HepG2 (cell line): Measurements from ENCODE around the gene ADAM8. TPM values are rescaled to one million over a fixed set of nuclear protein-coding genes. Genes with fewer than 3 reads are reported as not detected.

ENCODE experiments used
- ATAC-seq: fragments of 200-7000 bp; cut with Tn5 transposase; 3 replicates; pipeline ENCODE4 v1.9.1; 2020; ENCODE audit warnings: mild to moderate bottlenecking, moderate library complexity
- BruUV-seq: library from RNA; stranded (reverse); fragments of 400-500 nt; replicated peaks from 2 replicates; lab custom pipeline; 2021; lab: Mats Ljungman, UMichigan
- CTCF ChIA-PET: fragments of 300-600 bp; formaldehyde crosslinking; extraction: SDS; loops from one replicate; lab custom pipeline; 2021; ENCODE audit warnings: low total read pairs, inconsistent platforms, low intra/inter-chr PET ratio; lab: Yijun Ruan, JAX
- POLR2A ChIA-PET: fragments of 350-600 bp; sonication (Branson Sonifier 250); formaldehyde crosslinking; loops from one replicate; lab custom pipeline; 2020; ENCODE audit warnings: antibody characterized with exemption, inconsistent platforms; lab: Yijun Ruan, JAX
- DNase-seq: peaks from one replicate; pipeline ENCODE4 v3.0.0-alpha.2; 2015; ENCODE audit warnings: low spot score
- FAIRE-seq: peaks from 3 replicates; lab custom pipeline; 2011; peaks lifted over from hg19 to GRCh38; lab: Jason Lieb, UNC
- H2AFZ ChIP-seq: one replicate; pipeline ENCODE4 v1.6.1; 2011; ENCODE audit warnings: low read length, inconsistent platforms
- H3K27ac ChIP-seq: fragments of 300-600 bp; 3 replicates; pipeline ENCODE4 v1.8.0; 2011; ENCODE audit warnings: mixed run types, mild to moderate bottlenecking, mixed read lengths, low read length, inconsistent platforms; ENCODE audit not compliant: insufficient read depth; ENCODE audit errors: extremely low read length
- H3K27me3 ChIP-seq, 2 experiments: fragments of 200-600 bp in 1 of 2; 2 replicates in 1 of 2; 3 replicates in 1 of 2; pipeline versions ENCODE4 v1.6.0 to v1.8.0; 2011; ENCODE audit warnings: low read length in 2 of 2, mild to moderate bottlenecking in 2 of 2, moderate library complexity in 2 of 2, inconsistent platforms in 1 of 2; ENCODE audit not compliant: insufficient read depth in 2 of 2, control insufficient read depth in 1 of 2
- H3K36me3 ChIP-seq, 2 experiments: fragments of 200-600 bp in 1 of 2; replicated peaks in 1 of 2; 2 replicates in 1 of 2; 3 replicates in 1 of 2; pipeline versions ENCODE4 v1.5.1 to v1.8.0; 2011; ENCODE audit warnings: low read length in 2 of 2, inconsistent platforms in 1 of 2; ENCODE audit not compliant: insufficient read depth in 2 of 2, control insufficient read depth in 1 of 2
- H3K4me1 ChIP-seq: 2 replicates; pipeline ENCODE4 v1.5.1; 2012; ENCODE audit warnings: low read length, inconsistent platforms; ENCODE audit not compliant: insufficient read depth
- H3K4me2 ChIP-seq: 2 replicates; pipeline ENCODE4 v1.6.0; 2011; ENCODE audit warnings: low read depth, low read length, inconsistent platforms
- H3K4me3 ChIP-seq, 3 experiments: fragments of 200-600 bp in 1 of 3; sonication (generic), shearing (Covaris generic) in 1 of 3; replicated peaks in 1 of 3; 2 replicates each; pipeline ENCODE4 v1.5.1; 2011 to 2016; ENCODE audit warnings: low read length in 3 of 3, inconsistent platforms in 2 of 3, low read depth in 2 of 3, mild to moderate bottlenecking in 2 of 3, control low read depth in 1 of 3, mixed read lengths in 1 of 3; ENCODE audit not compliant: insufficient read depth in 1 of 3
- H3K79me2 ChIP-seq: one replicate; pipeline ENCODE4 v1.6.1; 2011; ENCODE audit warnings: low read length, inconsistent platforms; ENCODE audit not compliant: insufficient read depth
- H3K9ac ChIP-seq: 2 replicates; pipeline ENCODE4 v1.6.0; 2011; ENCODE audit warnings: mild to moderate bottlenecking, low read depth, low read length, inconsistent platforms; ENCODE audit not compliant: insufficient read depth
- H3K9me3 ChIP-seq: 2 replicates; pipeline ENCODE4 v1.5.1; 2012; ENCODE audit warnings: mild to moderate bottlenecking, low read length
- H4K20me1 ChIP-seq: 2 replicates; pipeline ENCODE4 v1.6.0; 2011; ENCODE audit warnings: inconsistent platforms, mild to moderate bottlenecking, low read length, moderate library complexity; ENCODE audit not compliant: insufficient read depth
- ARNTL ChIP-seq: sonication (generic); formaldehyde crosslinking; IDR thresholded peaks from 2 replicates; pipeline ENCODE4 v1.4.0; 2020; ENCODE audit warnings: mild to moderate bottlenecking, missing genetic modification reagents
- CCDC6 ChIP-seq: sonication (generic); formaldehyde crosslinking; IDR thresholded peaks from 2 replicates; pipeline ENCODE4 v1.8.1; 2022; ENCODE audit warnings: mild to moderate bottlenecking, missing genetic modification reagents, moderate library complexity
- GFI1 ChIP-seq: sonication (generic); formaldehyde crosslinking; IDR thresholded peaks from 2 replicates; pipeline ENCODE4 v1.5.0; 2020; ENCODE audit warnings: missing genetic modification reagents, mild to moderate bottlenecking, borderline replicate concordance
- HMG20B ChIP-seq: conservative IDR thresholded peaks from 2 replicates; pipeline ENCODE4 v1.6.1; 2016; ENCODE audit warnings: missing genetic modification reagents, missing compliant biosample characterization
- SSRP1 ChIP-seq: IDR thresholded peaks from 2 replicates; pipeline ENCODE4 v1.6.1; 2016; ENCODE audit warnings: control low read depth
- TCF7 ChIP-seq: sonication (generic); IDR thresholded peaks from 2 replicates; pipeline ENCODE4 v1.6.1; 2016; ENCODE audit warnings: antibody characterized with exemption, low read depth
- THRA ChIP-seq: sonication (generic); formaldehyde crosslinking; IDR thresholded peaks from 2 replicates; pipeline ENCODE4 v1.4.0; 2020; ENCODE audit warnings: missing genetic modification reagents, borderline replicate concordance
- ZFP41 ChIP-seq: sonication (generic); formaldehyde crosslinking; IDR thresholded peaks from 2 replicates; pipeline ENCODE4 v1.4.0; 2020; ENCODE audit warnings: mild to moderate bottlenecking, missing genetic modification reagents, borderline replicate concordance
- ZNF816 ChIP-seq: sonication (generic); formaldehyde crosslinking; IDR thresholded peaks from 2 replicates; pipeline ENCODE4 v1.8.0; 2022; ENCODE audit warnings: missing genetic modification reagents, mild to moderate bottlenecking, borderline replicate concordance
- WGBS: methylation state at CpG from one replicate; pipeline ENCODE4 v1.1.6; 2017; ENCODE audit warnings: low lambda C conversion rate; 5-methylcytosine and 5-hydroxymethylcytosine counted together
- in situ Hi-C: cut with HindIII; loops from 2 replicates; pipeline ENCODE4 v1.10.0; 2017; ENCODE audit warnings: low pct_unique_long_range_greater_than_20kb; ENCODE audit not compliant: extremely low pct_ligation_motif_present
- intact Hi-C: fragments of 100-400 bp; cut with micrococcal nuclease; formaldehyde crosslinking; loops from one replicate; pipeline ENCODE4 v1.10.0; 2022; ENCODE audit not compliant: unreplicated experiment
- polyA plus RNA-seq, 8 experiments: library from polyadenylated mRNA; depleted of rRNA in 3 of 8; stranded (reverse) in 7 of 8; unstranded in 1 of 8; fragments of >200 nt; fragmentation: Illumina TruSeq in 4 of 8; extraction: Trizol in 4 of 8; gene quantifications; 2 replicates each; pipeline versions ENCODE4 v1.2.1 to v1.2.3, GENCODE V29; 2011 to 2016; ENCODE audit warnings: low read depth in 4 of 8, missing spikeins in 1 of 8, mixed read lengths in 1 of 8; ENCODE audit not compliant: insufficient read depth in 1 of 8
- total RNA-seq, 5 experiments: library from RNA; depleted of rRNA; stranded (reverse); fragments of >200 nt; fragmentation: Illumina TruSeq; extraction: Trizol; gene quantifications; 2 replicates each; pipeline ENCODE4 v1.2.3, GENCODE V29; 2016; ENCODE audit warnings: low read depth in 1 of 5

ADAM8 gene
- total and polyA plus RNA-seq, 2 of the 13 experiments (the other 11 are each of a cell fraction or from before 2014, with no cell fraction given): 0.24 to 0.93 TPM

- in situ Hi-C loops: no loop called here
- Histone ChIP-seq H3K4me1 (no peaks in the 10 kb centered on the region), H3K4me2 (no peak overlapping the region), H3K4me3 (no peak overlapping the region), H4K20me1 (no peaks in the 10 kb centered on the region), H3K36me3 (no peaks in the 10 kb centered on the region), H3K27ac (no peak overlapping the region), H2AFZ (no peak overlapping the region), H3K9ac (no peak overlapping the region), H3K27me3 (peaks cover 0 to 7% of the 10 kb centered on the region in 2 experiments; a peak in 3 of 5 replicates)
- DNase-seq (no peak), ATAC-seq (no peak), FAIRE-seq (no peak)
- no TSS peak for BruUV-seq
- WGBS: 41% methylated on average over 5 of the region's 26 CpGs
- intact Hi-C loops: no loop called here
- ChIA-PET POLR2A (no interaction called here), CTCF (no interaction called here)
- no peak for TF ChIP-seq TCF7
- TF ChIP-seq ZFP41 (CRISPR knock-in tag): no peak
- TF ChIP-seq GFI1 (CRISPR knock-in tag): no peak
- TF ChIP-seq SSRP1 (CRISPR knock-in tag): no peak
- no peak for TF ChIP-seq ZNF816
- TF ChIP-seq, all 625 proteins: peak for 0
- no peaks in the 10 kb centered on the region for H3K79me2 ChIP-seq
- H3K9me3 ChIP-seq: no peaks in the 10 kb centered on the region
Observed at GRCh38 chr10:133269367-133269766, 7.3 kb downstream of the ADAM8 start.

- BruUV-seq: no TSS peak
- in situ Hi-C loops: no loop called here
- H3K36me3 ChIP-seq: no peaks in the 10 kb centered on the region
Observed at GRCh38 chr10:133268532-133268931, 8.1 kb downstream of the ADAM8 start.

More at GRCh38 chr10:133268532-133268931, 8.1 kb downstream of the ADAM8 start:
- H2AFZ ChIP-seq: no peak overlapping the region
- H4K20me1 ChIP-seq: no peaks in the 10 kb centered on the region
- intact Hi-C loops: no loop called here
- H3K4me3 ChIP-seq: no peak overlapping the region
- TF ChIP-seq HMG20B (no peak), ARNTL (no peak), CCDC6 (CRISPR knock-in tag) (no peak), THRA (CRISPR knock-in tag) (no peak)
- H3K27me3 ChIP-seq: peaks cover 1 to 10% of the 10 kb centered on the region in 2 experiments; a peak in 4 of 5 replicates
- no peaks in the 10 kb centered on the region for H3K79me2 ChIP-seq
- no peak overlapping the region for H3K4me2 ChIP-seq
- ChIA-PET POLR2A (no interaction called here), CTCF (no interaction called here)
- FAIRE-seq (no peak), ATAC-seq (no peak), DNase-seq (no peak)
- no peak overlapping the region for H3K9ac ChIP-seq
- no peaks in the 10 kb centered on the region for H3K4me1 ChIP-seq
- H3K9me3 ChIP-seq: no peaks in the 10 kb centered on the region
- H3K27ac ChIP-seq: no peak overlapping the region
- WGBS: 70% methylated on average over 2 of the region's 22 CpGs
